GM21526 (cell line): ENCODE results near the gene ZAR1L.

Experiments used
- ATAC-seq: cut with Tn5 transposase; IDR thresholded peaks from one replicate; pipeline ENCODE4 v1.9.1; 2021; ENCODE audit warnings: moderate library complexity; ENCODE audit not compliant: unreplicated experiment, low FRiP score

Gene ZAR1L

DNA sequence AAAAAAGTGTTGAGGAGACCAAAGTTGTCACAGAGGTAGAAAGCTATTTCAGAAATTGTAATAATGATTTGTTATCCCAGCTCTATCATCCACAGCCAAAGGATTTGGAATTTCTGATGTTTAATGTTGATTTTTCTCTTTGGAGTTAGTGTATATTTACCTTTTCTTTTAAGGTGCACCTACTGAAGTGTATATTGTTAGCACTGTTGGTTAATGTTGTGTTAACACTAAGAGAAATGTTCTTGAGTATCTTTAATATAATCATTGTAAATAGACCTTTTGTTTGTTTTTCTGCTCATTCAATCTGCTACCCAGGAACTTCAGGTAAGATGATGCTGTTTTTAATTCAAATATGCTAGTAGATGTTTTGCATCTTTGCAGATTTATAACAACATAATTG lies 57.5 kb downstream of the ZAR1L start:
- ATAC-seq: no peak

DNA sequence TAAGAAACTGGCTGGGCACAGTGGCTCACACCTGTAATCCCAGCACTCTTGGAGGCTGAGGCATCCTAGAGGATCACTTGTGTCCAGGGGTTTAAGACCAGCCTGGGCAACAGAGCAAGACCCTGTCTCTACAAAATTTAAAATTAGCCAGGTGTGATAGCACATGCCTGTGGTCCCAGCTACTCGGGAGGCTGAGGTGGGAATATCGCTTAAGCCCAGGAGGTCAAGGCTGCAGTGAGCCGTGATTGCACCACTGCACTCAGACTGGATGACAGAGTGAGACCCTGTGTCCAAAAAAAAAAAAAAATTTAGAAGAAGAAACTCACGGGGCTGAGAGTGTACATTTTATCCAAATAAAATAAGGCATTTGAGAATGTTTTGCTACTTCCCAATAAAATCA lies 58.9 kb downstream of the ZAR1L start:
- no peak for ATAC-seq

DNA sequence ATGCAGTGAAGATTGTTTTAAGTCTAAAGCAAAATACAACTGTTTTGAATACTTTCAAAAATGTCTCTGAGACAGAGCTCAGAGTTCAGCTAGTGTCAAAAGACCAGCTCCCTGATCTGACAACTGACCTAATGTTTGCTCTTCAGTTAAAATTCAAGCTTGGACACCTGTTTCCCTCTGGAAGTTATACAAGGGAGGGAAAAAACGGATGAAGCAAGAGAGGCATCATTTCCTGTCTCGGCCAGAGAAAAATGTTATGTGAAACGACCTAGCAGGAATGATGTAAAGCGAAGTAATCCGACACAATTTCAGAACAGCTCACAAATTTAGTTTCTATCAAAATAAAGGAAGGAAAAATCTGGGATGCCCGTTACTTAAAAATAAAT lies 59.4 kb downstream of the ZAR1L start:
- ATAC-seq: no peak

DNA sequence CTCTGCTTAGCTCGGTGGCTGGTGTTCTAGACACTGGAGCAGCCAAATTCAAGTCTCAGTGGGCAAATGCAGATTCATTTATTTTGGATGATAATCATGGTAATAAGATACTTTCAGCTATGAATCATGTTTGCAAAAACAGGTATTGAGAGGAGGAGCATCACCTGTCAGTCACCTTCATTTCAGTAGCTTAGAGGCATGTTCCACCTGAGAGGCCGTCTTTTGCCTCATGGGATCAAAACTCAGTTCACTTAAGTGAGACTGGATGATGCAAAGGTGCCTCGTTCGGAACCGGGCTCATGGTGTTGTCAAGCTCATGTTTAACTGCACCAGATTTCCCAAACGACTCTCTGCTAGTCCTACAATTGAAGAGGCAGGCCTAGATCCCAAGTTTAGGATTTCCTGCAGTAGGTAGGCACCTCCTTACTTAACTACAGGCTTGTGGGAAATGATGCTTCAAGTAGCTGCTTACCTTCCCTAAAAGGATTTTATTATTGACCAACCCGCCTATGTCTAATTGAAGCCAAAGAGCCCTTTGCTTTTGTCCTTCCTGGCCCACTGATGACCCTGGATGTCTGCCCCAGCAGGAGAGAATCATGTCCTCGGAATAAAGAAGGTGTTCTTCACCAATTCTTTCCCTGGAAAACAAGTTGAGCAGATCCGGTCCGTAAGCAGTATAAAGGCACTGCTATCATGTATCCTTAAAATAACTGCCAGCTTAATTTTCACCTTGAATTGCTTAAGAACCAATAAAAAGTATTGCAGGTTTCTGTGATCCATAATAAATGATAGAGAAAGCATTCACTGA lies 60.0 kb downstream of the ZAR1L start:
- no peak for ATAC-seq

DNA sequence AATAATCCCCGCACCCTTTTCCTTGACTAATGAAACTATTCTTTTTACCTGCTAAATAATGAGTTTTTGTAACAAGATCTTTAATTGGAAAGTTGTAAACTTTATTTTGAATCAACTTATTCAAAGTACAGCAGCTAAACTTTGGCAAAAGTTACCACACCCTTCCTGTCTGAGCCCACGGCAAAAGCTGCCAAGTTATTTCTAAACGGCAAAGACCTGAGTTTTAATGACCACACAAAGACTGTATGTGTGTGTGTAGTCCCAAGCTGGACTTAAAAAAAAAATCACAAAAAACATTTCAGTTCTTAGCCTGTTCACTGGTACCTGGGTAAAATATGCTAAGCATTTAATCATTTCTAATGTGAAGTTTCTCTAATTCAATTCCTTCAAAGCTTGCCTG lies 60.7 kb downstream of the ZAR1L start:
- ATAC-seq: no peak

DNA sequence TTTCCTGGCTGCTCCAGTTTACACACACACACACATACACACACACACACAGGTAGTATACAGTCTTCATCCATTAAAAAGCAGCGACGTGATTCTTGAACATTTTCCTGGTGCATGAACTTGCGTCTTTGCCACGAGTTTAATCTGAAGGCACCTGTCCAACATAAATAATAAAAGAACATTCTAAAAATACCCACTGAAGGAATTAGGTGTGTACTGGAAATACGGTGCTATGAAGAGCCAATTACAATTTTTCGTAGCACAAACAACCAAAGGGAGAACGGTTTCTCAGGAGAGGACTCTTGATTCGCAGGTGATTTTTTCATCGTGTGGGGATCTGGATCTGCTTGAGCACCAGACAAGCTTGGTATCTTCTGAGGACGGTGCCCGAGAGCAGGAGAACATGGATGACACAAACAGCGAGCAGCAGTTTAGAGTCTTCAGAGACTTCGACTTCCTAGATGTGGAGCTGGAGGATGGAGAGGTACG lies 61.2 kb downstream of the ZAR1L start:
- ATAC-seq: no peak
